Lung (tissue), 12 donors: Measurements from ENCODE around the gene GRID2. TPM values are rescaled to one million over a fixed set of nuclear protein-coding genes. Genes with fewer than 3 reads are reported as not detected.

ENCODE experiments used
- ATAC-seq: fragments of 200-7000 bp; cut with Tn5 transposase; one replicate; pipeline ENCODE4 v1.9.1; 2020; ENCODE audit warnings: moderate number of reproducible peaks; ENCODE audit not compliant: insufficient read depth, low FRiP score
- DNase-seq, 3 donors: peaks; one replicate each; pipeline ENCODE4 v3.0.0-alpha.2; 2013 to 2017
- H3K27ac ChIP-seq, 2 donors: one replicate each; pipeline ENCODE4 v1.5.1; 2013; ENCODE audit warnings: mild to moderate bottlenecking in 2 of 2, moderate library complexity in 2 of 2, control low read depth in 1 of 2, inconsistent platforms in 1 of 2, low read depth in 1 of 2, low read length in 1 of 2
- H3K27me3 ChIP-seq, 3 donors: one replicate each; pipeline ENCODE4 v1.5.1; 2013; ENCODE audit warnings: low read length in 2 of 3; ENCODE audit not compliant: control insufficient read depth in 3 of 3, insufficient read depth in 3 of 3
- H3K36me3 ChIP-seq, 4 donors: one replicate each; pipeline ENCODE4 v1.5.1; 2013; ENCODE audit warnings: low read length in 4 of 4, mild to moderate bottlenecking in 1 of 4, moderate library complexity in 1 of 4; ENCODE audit not compliant: control insufficient read depth in 4 of 4, insufficient read depth in 4 of 4
- H3K4me1 ChIP-seq, 5 donors: one replicate each; pipeline ENCODE4 v1.5.1; 2013; ENCODE audit warnings: low read length in 5 of 5, mild to moderate bottlenecking in 2 of 5, moderate library complexity in 1 of 5; ENCODE audit not compliant: control insufficient read depth in 5 of 5, insufficient read depth in 5 of 5
- H3K4me3 ChIP-seq: one replicate; pipeline ENCODE4 v1.5.1; 2013; ENCODE audit warnings: mild to moderate bottlenecking, control low read depth, moderate library complexity
- H3K9ac ChIP-seq, 2 donors: one replicate each; pipeline ENCODE4 v1.5.1; 2013; ENCODE audit warnings: low read length in 2 of 2, control low read depth in 1 of 2; ENCODE audit not compliant: insufficient read depth in 1 of 2
- H3K9me3 ChIP-seq, 4 donors: one replicate each; pipeline ENCODE4 v1.5.1; 2013; ENCODE audit warnings: low read length in 3 of 4, mild to moderate bottlenecking in 1 of 4, moderate library complexity in 1 of 4; ENCODE audit not compliant: control insufficient read depth in 4 of 4, insufficient read depth in 3 of 4
- CTCF ChIP-seq: IDR thresholded peaks from 2 replicates; pipeline ENCODE4 v1.5.1; 2012; ENCODE audit warnings: mild to moderate bottlenecking; ENCODE audit errors: control extremely low read depth, extremely low read depth
- WGBS, 2 donors: extraction: QIAGEN DNeasy Blood & Tissue Kit; methylation state at CpG; one replicate each; pipeline ENCODE4 v1.1.7; 2013; 5-methylcytosine and 5-hydroxymethylcytosine counted together
- polyA plus RNA-seq, 2 donors: library from polyadenylated mRNA; stranded (reverse); fragments of 200-250 nt; gene quantifications; one replicate each; pipeline ENCODE4 v1.2.1, GENCODE V29; 2013
- total RNA-seq, 2 donors: library from RNA; depleted of rRNA in 1 of 2; stranded (reverse); fragments of >200 nt in 1 of 2; gene quantifications; one replicate each; pipeline ENCODE4 v1.2.1, GENCODE V29; 2014 to 2021
- donor health status: control.
- donor health status: control.
- donor health status: Bipolar disorder and iron deficiency.
- donor health status: healthy.
- donor health status: DM: yes; HTN: yes; CAD: no.

Gene GRID2
- total and polyA plus RNA-seq, 4 donors: 0.09 to 1.3 TPM; not detected in 2

- DNase-seq (no peak), ATAC-seq (no peak)
- Histone ChIP-seq H3K27me3 (no peaks in the 10 kb centered on the region), H3K9me3 (no peaks in the 10 kb centered on the region), H3K36me3 (no peaks in the 10 kb centered on the region), H3K27ac (no peak overlapping the region), H3K9ac (no peak overlapping the region), H3K4me3 (no peak overlapping the region), H3K4me1 (no peaks in the 10 kb centered on the region)
- no peak for TF ChIP-seq CTCF
- WGBS, 2 donors: 60 to 87% methylated on average over 4 of the region's 4 CpGs
Observed at GRCh38 chr4:93776386-93777080, 1472.8 kb downstream of the GRID2 start.

GRCh38 chr4:93777081-93777460 lies 1473.3 kb downstream of the GRID2 start:
- H3K9me3 ChIP-seq: no peaks in the 10 kb centered on the region
- H3K36me3 ChIP-seq: no peaks in the 10 kb centered on the region
- H3K9ac ChIP-seq: no peak overlapping the region
- H3K4me3 ChIP-seq: no peak overlapping the region
- H3K4me1 ChIP-seq: no peaks in the 10 kb centered on the region
- no peak overlapping the region for H3K27ac ChIP-seq
- no peak for ATAC-seq
- no peak for DNase-seq
- WGBS, 2 donors: 87 to 94% methylated on average over 1 of the region's 1 CpG
- H3K27me3 ChIP-seq: no peaks in the 10 kb centered on the region
- no peak for TF ChIP-seq CTCF

- Histone ChIP-seq H3K27ac (no peak overlapping the region), H3K36me3 (no peaks in the 10 kb centered on the region), H3K9me3 (no peaks in the 10 kb centered on the region), H3K4me3 (no peak overlapping the region), H3K9ac (no peak overlapping the region), H3K4me1 (no peaks in the 10 kb centered on the region), H3K27me3 (no peaks in the 10 kb centered on the region)
- DNase-seq (no peak), ATAC-seq (no peak)
- WGBS, 2 donors: 41 to 61% methylated on average over 2 of the region's 2 CpGs
- TF ChIP-seq CTCF: no peak
Observed at GRCh38 chr4:93779228-93779627, 1475.5 kb downstream of the GRID2 start.

- Histone ChIP-seq H3K9me3 (no peaks in the 10 kb centered on the region), H3K4me1 (no peaks in the 10 kb centered on the region), H3K27ac (no peak overlapping the region), H3K4me3 (no peak overlapping the region), H3K36me3 (no peaks in the 10 kb centered on the region), H3K27me3 (no peaks in the 10 kb centered on the region), H3K9ac (no peak overlapping the region)
- ATAC-seq (no peak), DNase-seq (no peak)
- TF ChIP-seq CTCF: no peak
- WGBS, 2 donors: 89 to 93% methylated on average over 5 of the region's 5 CpGs
Observed at GRCh38 chr4:93780080-93780479, 1476.3 kb downstream of the GRID2 start.
